Epithelial cell of esophagus (primary cell): ENCODE data around the gene PRR33.

Source experiments
- DNase-seq: peaks from one replicate; pipeline ENCODE4 v3.0.0; 2010; ENCODE audit warnings: low read depth
- H3K4me3 ChIP-seq: 2 replicates; pipeline ENCODE4 v1.5.1; 2011; ENCODE audit warnings: mild to moderate bottlenecking, low read length, control low read depth
- TF ChIP-seq, protein P1 (sequence below): IDR thresholded peaks from 2 replicates; pipeline ENCODE4 v1.5.1; 2011; ENCODE audit warnings: low read depth, mild to moderate bottlenecking, low read length, control low read depth, inconsistent platforms; ENCODE audit not compliant: insufficient read depth; ENCODE audit errors: missing control alignments

Gene PRR33

GRCh38 chr11:1845561-1846452 lies 45.9 kb downstream of the PRR33 start:
- TF ChIP-seq, protein P1, sequence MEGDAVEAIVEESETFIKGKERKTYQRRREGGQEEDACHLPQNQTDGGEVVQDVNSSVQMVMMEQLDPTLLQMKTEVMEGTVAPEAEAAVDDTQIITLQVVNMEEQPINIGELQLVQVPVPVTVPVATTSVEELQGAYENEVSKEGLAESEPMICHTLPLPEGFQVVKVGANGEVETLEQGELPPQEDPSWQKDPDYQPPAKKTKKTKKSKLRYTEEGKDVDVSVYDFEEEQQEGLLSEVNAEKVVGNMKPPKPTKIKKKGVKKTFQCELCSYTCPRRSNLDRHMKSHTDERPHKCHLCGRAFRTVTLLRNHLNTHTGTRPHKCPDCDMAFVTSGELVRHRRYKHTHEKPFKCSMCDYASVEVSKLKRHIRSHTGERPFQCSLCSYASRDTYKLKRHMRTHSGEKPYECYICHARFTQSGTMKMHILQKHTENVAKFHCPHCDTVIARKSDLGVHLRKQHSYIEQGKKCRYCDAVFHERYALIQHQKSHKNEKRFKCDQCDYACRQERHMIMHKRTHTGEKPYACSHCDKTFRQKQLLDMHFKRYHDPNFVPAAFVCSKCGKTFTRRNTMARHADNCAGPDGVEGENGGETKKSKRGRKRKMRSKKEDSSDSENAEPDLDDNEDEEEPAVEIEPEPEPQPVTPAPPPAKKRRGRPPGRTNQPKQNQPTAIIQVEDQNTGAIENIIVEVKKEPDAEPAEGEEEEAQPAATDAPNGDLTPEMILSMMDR, result no peak
- H3K4me3 ChIP-seq, result no peak overlapping the region
- DNase-seq, result no peak

GRCh38 chr11:1845095-1845429 lies 46.6 kb downstream of the PRR33 start:
- TF ChIP-seq, protein P1, result no peak
- no peak overlapping the region for H3K4me3 ChIP-seq
- no peak for DNase-seq

DNA sequence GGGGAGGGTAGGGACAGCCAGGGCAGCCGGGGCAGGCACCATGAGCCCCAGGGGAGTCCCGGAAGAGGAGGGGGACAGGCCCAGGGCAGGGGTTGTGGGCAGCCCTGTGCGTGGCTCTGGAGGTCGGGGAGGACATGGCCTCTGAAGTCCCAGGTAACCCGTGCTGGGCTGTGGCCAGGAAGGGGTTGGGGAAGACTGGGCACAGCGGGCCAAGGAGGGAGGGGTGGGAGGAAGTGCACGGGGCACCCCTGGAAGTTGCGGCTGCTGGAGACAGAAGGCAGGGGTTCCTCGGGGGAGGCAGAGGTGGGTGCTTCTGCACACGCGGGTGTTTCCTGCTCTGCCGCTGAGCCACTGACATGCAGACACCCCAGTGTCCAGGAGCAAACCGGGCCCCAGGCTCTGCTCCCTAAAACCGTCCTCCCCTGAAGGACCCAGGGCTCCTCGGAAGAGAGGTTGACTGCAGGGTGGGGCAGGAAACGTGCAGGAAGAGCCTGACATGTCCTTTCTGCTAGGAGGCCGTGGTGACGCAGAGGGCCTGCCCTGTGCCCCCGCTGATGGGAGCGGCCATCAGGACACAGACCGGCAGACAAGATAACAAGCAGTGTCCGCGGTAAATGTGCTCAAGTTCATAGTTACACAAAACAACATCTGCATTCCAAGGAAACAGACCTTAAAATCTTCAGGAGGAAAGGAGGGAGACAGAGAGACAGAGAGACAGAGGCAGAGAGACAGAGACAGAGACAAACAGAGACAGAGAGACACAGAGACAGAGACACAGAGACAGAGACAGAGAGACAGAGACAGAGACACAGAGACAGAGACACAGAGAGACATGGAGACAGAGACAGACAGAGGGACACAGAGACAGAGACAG lies 47.2 kb downstream of the PRR33 start:
- TF ChIP-seq, protein P1, result no peak
- no peak overlapping the region for H3K4me3 ChIP-seq
- DNase-seq, result peak; percentile 20

DNA sequence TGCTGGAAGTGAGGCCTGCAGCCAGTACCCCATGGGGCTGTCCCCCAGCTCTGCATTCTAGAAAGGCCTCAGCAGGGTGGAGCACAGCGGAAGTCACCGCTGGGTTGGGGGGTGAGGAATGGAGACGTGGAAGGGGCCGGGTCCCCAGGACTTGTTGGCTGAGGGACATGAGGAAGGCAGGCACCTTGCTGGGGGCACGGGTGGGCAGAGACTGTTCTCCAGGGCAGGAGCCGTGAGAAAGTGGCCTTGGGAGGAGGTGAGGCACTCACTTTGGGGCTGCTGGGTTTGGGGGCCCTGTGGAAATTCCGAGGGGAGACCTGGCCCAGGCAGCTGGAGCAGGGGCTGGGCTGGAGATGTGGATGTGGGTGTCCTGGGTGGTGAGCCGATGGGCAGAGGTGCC lies 47.9 kb downstream of the PRR33 start:
- TF ChIP-seq, protein P1, result no peak
- H3K4me3 ChIP-seq, result peak overlapping the region; percentile 5
- no peak for DNase-seq

- TF ChIP-seq, protein P1, result no peak
- peak overlapping the region; percentile 5 for H3K4me3 ChIP-seq
- peak; percentile 65 for DNase-seq
Measured at GRCh38 chr11:1843098-1843473, 48.6 kb downstream of the PRR33 start.

DNA sequence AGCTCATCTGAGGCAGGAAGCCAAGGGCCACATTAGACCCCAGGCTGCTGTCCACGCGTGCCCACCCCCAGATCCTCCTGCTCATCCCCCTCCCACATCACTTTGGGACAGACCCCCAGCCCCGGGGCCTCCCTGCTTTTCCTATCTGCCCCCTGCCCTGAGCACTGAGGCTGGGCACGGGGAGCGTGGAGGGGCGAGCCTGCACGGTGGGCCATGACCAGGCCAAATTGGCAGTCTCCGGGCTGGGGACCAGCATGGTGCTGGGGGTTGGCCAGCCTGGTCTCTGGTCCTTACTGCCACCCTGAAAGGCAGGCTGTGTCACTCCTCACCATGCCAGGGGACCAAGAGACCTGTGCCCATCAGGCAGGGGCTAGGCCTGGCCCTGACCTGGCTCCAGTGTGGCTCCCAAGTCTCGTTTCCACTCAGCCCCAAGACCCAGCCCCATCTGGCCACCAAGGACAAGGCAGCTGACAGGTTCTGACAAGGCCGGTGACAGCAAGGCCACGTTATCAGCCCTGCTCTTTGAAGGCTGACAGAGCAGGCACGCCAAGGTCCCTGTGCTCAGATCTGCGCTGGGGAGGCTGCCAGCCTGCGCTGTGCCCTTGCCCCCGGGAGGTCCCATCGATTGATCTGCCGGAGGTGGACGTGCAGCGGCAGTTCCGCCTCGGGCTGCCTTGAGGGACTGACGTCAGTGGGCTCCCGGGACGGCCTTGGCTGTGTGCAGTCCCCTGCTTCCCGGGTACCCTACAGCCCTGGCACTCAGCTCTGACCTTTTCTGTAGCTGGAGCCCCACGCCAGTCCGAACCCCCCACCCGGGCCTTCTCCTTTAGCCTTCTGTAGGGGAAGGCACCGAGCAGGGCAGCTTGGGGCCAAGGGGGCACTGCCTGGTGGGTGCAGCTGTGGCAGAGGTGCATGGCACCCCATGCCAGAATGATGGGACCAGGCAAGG lies 49.3 kb downstream of the PRR33 start:
- no peak overlapping the region for H3K4me3 ChIP-seq
- TF ChIP-seq, protein P1, result no peak
- DNase-seq, result no peak
